SH-SY5Y (cell line): ENCODE results near the gene KIAA1328.

Experiments
- GATA2 ChIP-seq: IDR thresholded peaks from 2 replicates; pipeline ENCODE4 v1.6.1; 2011; ENCODE audit warnings: mild to moderate bottlenecking, low read depth, low read length
- GATA3 ChIP-seq: IDR thresholded peaks from 2 replicates; pipeline ENCODE4 v1.6.1; 2011; ENCODE audit warnings: low read depth, mild to moderate bottlenecking, low read length, moderate library complexity

DNA sequence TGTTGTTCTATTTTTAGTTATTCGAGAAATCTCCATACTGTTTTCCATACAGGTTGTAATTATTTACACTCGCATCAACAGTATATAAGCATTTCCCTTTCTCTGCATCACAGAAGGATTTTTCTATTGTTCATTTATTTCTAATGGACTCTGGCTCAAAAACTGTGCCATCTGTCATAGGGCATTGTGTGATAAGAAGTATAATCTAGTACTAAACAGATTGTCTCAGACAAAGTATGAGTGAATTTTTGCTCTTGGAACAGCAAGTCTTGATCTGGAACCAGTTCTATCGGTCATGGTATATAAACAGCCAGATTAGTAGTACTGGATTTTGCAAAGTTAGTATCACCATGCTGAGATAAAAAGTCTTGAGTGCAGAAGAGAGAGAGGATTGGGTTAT, 145.8 kb downstream of the KIAA1328 start:
- TF ChIP-seq GATA2 (no peak), GATA3 (no peak)
